Posterior cingulate gyrus (tissue), 11 donors: ENCODE data around the gene NOL9.

Experiments used
- DNase-seq, 10 donors: peaks; one replicate each; pipeline versions ENCODE4 v3.0.0 to v3.0.0-alpha.2; 2020 to 2021; ENCODE audit warnings: mixed read lengths in 3 of 10
- intact Hi-C: fragments of 100-400 bp; cut with DNase I; formaldehyde crosslinking; loops from one replicate; pipeline ENCODE4 v1.15.1; 2023

The NOL9 gene

DNA sequence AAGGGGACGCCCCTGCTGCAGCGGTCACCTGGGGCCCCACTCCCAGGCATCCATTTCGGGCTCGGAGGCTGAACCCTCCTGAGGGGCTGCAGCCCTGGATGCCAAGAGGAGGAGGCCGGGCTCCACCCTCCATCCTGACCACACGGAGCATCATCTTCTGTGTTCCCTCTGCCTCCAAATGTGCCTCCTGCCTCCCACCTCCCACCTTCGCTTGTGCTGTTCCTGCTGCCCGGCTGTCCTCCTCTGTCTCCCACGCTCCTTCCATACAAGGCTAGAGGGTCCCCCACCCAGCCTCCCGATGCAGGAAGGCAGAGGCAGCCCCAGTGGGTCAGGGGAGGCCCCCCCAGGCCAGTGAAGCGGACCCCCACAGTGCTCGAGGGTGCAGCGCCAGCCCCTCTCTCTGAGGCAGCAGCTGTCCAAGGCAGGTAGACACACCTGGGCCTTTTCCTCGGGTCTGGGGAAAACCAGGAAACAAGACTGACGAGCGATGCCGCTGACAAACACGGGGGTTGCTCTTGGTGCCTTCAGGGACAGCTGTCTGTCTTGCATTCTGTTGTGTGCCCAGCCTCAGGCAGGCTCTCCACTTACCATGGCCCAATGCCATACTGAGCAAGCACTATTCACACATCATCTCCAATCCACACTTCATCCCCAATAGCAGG lies 46.0 kb downstream of the NOL9 start:
- peak in 1 of 10 donors; percentile 84 for DNase-seq
- intact Hi-C loops, result no loop called here

- no peak for DNase-seq
- intact Hi-C loops, result no loop called here
Observed at GRCh38 chr1:6507461-6507911, 46.8 kb downstream of the NOL9 start.

- intact Hi-C loops, result no loop called here
- DNase-seq, result no peak
Observed at GRCh38 chr1:6507037-6507428, 47.3 kb downstream of the NOL9 start.

DNA sequence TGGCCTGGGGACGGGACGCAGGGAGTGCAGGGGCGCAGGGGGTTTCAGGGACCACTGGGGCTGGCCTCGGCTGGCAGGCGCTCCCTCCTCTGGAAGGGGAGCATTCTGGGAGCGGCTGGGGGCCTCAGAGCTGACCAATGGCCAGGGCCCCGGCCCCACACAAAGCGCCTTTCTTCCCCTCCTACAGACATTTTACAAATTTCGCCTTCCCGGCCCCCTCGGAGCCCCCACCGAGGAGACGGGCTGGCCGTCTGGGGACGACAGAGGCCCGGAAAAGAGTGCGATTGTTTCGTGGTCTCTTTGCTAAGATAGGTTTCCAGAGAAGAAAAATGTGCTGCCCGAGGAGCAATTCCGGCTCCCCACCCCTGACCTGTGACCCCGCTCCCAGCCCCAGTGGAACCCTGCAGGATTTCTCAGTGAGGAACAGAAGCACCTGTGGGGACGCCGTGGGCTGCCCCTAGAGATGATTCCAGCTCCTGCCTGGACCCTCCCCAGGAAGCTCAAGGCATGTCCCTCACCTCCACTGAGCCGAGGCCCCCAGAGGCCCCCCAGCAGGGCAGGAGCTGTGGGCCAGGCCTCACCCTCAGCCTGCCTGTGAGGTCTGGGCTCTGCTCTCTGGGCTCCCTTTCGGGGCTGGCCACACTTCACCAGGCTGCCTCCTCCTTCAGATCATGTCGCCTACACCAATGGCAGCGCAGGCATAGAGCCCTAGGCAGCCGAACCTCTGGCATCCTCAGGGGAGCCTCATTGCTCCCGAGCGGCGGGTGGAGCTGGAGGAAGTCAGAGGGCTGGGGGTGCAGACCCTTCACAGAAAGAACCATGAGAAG lies 47.9 kb downstream of the NOL9 start:
- intact Hi-C loops, result no loop called here
- DNase-seq, result no peak

DNA sequence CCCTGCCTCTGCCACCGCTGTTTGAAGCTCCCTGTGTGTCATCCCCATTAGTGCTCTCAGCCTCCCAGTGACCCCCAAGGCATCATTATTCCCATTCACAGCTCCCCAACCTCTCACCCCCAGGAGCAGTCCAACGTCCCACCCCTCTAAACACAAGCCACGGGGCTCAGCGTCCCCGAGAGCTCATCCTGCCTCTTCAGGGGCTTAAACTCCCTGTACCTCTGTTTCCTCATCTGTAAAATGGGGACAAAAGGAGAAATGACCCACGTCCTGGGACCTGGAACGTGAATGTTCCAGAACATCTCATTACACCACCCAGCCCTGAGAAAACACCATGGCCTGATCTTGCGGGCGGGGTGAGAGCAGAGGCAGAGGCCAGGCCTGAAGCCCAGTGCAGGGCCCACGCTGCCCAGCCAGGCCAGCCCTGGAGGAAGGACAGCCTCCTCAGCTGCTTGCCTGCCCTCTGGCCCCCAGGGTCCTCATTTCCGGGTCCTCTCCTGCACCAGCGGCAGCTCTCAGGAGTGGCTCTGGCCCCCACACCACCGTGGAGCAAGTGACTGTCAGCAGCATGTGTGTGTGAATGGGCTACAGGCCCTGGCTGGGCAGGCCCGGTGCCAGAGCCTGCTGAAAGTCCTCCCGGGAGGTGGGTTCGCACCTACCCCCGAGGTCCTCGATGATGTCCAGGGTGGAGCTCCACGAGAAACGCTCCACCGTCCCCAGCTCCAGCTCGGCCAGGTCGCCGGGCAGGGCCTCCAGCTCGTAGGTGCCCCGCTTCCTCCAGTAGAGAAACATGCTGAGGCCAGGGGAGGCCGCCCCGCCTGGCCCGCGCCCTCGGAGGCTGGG lies 48.7 kb downstream of the NOL9 start:
- DNase-seq, result no peak
- intact Hi-C loops, result no loop called here

DNA sequence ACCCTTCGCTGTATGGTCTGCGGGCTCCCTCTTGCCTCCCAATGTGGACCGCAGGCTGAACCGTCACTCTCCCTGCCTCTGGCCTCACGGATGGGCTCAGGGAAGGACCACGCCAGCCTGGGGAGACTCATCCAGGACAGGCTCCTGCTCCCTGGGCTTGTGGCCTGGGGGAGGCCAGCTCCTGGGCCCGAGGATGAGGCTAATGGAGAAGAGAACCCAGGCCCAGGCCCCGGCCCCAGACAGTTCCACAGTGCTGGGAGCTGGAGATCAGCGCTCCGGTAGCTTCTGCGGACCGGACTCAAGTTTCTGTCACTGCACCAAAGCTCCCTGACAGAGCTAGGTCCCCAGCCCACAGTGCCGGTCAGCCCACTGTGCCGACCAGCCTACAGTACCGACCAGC lies 49.4 kb downstream of the NOL9 start:
- peak in 1 of 10 donors; percentile 76 for DNase-seq
- intact Hi-C loops, result no loop called here

- intact Hi-C loops, result no loop called here
- no peak for DNase-seq
Observed at GRCh38 chr1:6503884-6504602, 50.3 kb downstream of the NOL9 start.

DNA sequence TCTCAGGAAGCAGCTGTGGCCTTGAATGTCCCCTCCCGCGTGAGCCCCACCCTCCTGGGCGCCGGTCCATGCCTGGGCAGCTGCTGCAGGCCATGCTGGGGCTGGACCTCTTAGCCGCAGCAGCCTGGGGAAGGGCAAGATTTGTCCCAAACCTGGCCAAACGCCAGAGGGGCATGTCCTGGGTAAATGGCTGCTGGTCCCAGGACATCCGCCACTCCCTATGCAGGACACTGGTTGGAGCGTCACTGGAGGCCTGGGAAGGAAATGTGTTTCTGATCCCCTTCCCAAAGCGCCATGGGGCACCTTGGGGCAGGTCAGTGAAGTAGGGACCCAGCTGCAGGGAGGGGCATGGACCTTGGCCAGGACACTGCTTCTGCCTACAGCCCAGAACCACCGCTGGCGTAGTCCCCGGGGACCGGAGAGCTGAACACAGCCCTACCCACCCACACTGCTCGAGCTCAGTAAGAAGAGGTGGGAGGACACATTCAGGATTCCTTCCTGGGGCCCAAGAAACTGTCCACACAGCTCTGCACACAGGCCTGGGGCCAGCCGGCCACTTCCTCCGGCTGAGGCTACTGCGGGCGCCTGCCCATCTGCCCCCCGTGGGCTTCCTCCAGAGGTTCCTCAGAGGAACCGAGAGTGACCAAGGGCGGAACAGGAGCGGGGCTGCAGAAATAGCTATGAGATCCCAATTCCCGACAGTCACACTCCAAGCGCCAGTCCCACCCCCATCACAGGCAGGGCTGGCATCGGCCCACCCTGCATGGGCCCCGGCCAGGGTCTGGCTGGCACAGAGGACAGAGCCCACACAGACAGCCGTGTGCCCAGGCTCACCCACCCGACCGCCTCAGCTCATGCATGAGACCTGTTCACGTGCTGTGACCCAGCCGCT lies 52.1 kb downstream of the NOL9 start:
- intact Hi-C loops, result no loop called here
- peak in 5 of 10 donors; percentile 35 to 91 (median 40) for DNase-seq

GRCh38 chr1:6501279-6501813 lies 53.0 kb downstream of the NOL9 start:
- DNase-seq, result no peak
- intact Hi-C loops, result no loop called here

- DNase-seq, result no peak
- intact Hi-C loops, result no loop called here
Observed at GRCh38 chr1:6500544-6501278, 53.6 kb downstream of the NOL9 start.

DNA sequence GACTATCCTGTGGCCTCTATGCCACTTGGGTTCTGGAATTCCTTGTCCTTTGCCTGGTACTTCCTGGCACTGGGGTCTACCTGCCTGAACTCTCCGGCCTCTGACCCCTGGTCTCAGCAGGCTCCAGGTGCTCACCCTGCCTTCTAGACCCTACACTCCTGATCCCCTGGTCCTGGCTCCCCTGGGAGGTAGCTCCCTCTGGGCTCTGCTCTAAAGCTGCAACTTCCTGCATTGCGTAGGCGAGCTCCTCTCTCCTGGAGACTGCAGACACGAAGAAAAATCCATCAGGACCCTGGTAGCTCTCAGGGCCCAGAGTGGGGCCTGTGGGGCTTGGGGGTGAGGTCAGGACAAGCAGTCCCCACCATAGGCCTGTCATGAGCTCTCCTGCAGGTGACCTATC lies 55.0 kb downstream of the NOL9 start:
- peak in 1 of 10 donors; percentile 89 for DNase-seq
- intact Hi-C loops, result no loop called here

DNA sequence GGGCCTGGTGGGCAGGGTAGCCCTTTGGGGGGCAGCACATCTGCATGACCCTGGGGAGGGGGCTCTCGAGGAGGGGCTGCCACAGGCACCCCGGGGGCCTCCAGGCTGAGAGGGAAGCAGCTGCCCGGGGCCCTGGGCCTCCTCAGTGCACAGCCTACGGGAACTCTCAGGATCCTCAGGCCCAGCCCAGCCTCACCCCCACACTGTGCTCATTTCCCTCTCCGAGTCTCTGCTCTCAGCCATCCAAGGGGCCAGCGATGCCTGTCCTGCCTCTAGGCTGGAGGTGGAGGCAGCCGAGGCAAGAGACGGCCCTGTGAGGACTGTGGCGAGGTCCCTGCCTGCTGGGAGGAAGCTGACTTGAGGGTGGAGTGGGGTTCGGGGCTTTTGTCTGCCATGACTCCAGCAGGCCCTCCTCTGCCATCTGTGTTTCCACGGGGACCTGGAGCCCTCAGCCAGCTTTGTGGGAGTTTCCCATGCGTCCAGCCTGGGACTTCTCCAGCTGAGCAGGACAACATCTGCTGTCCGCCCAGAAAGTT lies 55.7 kb downstream of the NOL9 start:
- peak in 1 of 10 donors; percentile 84 for DNase-seq
- intact Hi-C loops, result no loop called here

GRCh38 chr1:6497867-6498575 lies 56.3 kb downstream of the NOL9 start:
- intact Hi-C loops, result no loop called here
- peak in 1 of 10 donors; percentile 81 for DNase-seq

DNA sequence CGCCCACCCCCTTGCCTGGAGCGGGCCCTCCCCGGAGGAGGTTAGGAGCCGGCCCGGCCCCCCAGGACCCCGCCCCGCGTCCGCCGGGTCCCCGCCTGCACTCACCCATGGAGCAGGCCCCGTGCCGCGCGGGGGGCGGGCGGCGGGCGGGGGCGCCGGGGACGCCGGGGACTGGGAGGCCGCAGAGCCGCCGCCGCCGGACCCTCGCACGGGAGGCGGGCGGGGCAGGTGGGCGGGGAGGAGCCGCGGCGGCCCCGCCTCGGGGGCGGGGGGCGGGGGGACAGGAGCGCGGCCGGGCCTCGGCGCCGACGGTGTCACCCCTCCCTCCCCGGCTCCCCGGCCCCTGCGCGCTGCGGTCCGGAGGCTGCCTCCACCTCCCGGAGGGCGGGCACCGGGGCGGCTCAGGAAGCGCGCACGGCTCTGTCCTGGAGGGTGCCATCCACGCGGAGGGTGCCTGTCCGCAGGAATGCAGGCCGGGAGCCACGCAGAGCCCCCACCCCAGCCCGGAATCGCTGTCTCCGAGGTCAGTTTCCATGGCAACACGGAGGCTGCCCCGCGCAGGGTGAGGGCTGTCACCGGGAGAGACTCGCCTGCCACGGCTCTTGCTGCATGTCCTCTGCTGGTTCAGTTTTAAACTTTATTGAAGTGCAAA lies 57.0 kb downstream of the NOL9 start:
- DNase-seq, result peak in 6 of 10 donors; percentile 28 to 91 (median 66)

DNA sequence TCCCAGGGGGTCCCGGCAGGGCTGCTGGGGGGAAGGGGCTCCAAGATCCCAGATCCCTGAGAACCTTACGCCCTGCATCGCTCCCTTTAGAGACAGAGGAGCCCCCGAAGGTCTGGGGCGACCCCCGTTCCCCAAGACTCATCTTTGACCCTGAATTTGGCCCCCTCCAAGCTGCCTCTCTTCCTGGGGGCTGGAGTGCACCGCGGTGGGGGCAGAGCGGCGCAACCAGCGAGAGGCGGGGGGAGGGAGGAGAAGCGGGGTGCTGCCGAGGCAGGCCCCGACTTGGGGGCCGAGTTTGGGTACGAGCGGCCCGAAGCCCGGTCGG lies 57.5 kb downstream of the NOL9 start:
- intact Hi-C loops, result no loop called here
- no peak for DNase-seq

More for the DNA sequence above, 57.0 kb downstream of the NOL9 start:
- intact Hi-C loops, result no loop called here

- DNase-seq, result peak in 1 of 10 donors; percentile 77
- intact Hi-C loops, result no loop called here
Observed at GRCh38 chr1:6496365-6496721, 58.0 kb downstream of the NOL9 start.
